Stimulated activated CD4-positive, alpha-beta T cell treated with anti-CD3 and anti-CD28 coated beads, Interleukin-12 subunit alpha, Interleukin-12 subunit beta, amount 100 ng/mL, for 4 hours (primary cell): Measurements from ENCODE around the gene TIGD3.
"Not testable (repeated sequence)": the region's sequence is repeated elsewhere in the genome, so short reads cannot be mapped to it uniquely, and the experiment has no call there.

Source experiments
- DNase-seq: peaks from one replicate; pipeline ENCODE4 v3.0.0-alpha.2; 2020

The TIGD3 gene

GRCh38 chr11:65325435-65325834 is 29.1 kb upstream of the TIGD3 start:
- DNase-seq: no peak

DNA sequence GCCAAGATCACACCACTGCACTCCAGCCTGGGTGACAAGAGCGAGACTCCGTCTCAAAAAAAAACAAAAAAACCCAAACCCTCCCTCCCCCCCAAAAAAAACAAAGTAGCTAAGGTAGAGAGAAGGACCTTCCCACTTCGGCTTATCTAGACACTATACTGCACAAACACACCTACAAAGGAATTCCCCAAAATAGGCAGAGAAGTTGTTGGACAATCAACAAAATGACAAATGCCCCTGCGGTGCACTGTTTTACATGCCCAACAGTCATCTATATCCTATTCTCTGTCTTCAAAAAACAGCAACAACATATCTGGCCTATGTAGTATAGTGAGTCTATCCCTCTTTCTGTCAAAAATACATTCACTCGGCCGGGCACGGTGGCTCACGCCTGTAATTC is 27.5 kb upstream of the TIGD3 start:
- DNase-seq: no peak

- no peak for DNase-seq
Observed at GRCh38 chr11:65329478-65329877, 25.1 kb upstream of the TIGD3 start.

- peak; percentile 80 for DNase-seq
Observed at GRCh38 chr11:65329944-65330403, 24.6 kb upstream of the TIGD3 start.

- no peak for DNase-seq
Observed at GRCh38 chr11:65330544-65330943, 24.0 kb upstream of the TIGD3 start.

DNA sequence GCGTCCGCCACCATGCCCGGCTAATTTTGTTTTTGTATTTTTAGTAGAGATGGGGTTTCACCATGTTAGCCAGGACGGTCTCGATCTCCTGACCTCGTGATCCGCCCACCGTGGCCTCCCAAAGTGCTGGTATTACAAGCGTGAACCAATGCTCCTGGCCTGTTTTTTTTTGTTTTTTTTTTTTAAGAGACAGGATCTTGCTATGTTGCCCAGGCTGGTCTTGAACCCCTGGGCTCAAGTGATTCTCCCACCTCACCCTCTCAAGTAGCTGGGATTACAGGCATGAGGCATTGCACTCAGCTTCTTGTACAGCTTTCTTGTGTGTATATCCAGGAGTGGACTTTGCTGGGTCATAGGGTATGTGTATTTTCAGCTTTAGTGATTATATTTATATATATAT is 22.0 kb upstream of the TIGD3 start:
- not testable (repeated sequence) for DNase-seq

GRCh38 chr11:65334696-65335295 is 19.8 kb upstream of the TIGD3 start:
- no peak for DNase-seq

GRCh38 chr11:65338676-65339075 is 15.9 kb upstream of the TIGD3 start:
- DNase-seq: no peak

DNA sequence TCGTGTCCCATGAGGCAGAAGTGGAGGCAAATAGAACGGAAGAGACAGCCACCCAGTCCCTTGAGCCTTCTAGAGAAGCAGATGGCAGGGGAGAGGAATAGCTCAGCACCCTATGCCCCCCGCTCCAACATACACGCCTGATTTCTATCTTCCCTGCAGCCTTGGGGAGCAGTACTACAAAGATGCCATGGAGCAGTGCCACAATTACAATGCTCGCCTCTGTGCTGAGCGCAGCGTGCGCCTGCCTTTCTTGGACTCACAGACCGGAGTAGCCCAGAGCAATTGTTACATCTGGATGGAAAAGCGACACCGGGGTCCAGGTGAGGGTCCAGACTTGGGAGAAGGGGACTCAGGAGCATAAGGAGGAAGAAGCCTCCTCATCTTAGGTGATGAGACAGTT is 14.3 kb upstream of the TIGD3 start:
- no peak for DNase-seq

GRCh38 chr11:65341856-65342255 is 12.7 kb upstream of the TIGD3 start:
- DNase-seq: no peak

DNA sequence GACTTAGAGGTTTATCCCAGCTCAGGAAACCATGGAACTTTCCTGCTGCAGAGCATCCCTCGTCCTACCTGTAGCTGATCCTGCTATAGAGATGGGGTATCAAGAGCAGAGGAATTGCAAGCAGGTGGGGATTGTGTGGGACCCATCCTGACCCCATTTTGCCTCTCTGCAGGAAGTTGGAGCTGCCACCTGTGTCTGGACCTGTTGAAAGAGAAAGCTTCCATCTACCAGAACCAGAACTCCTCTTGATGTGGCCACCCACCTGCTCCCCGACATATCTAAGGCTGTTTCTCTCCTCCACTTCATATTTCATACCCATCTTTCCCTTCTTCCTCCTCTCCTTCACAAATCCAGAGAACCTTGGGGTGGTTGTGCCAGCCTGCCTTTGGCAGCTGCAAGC is 3.0 kb upstream of the TIGD3 start:
- DNase-seq: no peak

GRCh38 chr11:65352783-65353182 is 1.8 kb upstream of the TIGD3 start:
- no peak for DNase-seq

- no peak for DNase-seq
Observed at GRCh38 chr11:65353376-65353775, 1.2 kb upstream of the TIGD3 start.

- DNase-seq: no peak
Observed at GRCh38 chr11:65353900-65354264, 669 bp upstream of the TIGD3 start.

DNA sequence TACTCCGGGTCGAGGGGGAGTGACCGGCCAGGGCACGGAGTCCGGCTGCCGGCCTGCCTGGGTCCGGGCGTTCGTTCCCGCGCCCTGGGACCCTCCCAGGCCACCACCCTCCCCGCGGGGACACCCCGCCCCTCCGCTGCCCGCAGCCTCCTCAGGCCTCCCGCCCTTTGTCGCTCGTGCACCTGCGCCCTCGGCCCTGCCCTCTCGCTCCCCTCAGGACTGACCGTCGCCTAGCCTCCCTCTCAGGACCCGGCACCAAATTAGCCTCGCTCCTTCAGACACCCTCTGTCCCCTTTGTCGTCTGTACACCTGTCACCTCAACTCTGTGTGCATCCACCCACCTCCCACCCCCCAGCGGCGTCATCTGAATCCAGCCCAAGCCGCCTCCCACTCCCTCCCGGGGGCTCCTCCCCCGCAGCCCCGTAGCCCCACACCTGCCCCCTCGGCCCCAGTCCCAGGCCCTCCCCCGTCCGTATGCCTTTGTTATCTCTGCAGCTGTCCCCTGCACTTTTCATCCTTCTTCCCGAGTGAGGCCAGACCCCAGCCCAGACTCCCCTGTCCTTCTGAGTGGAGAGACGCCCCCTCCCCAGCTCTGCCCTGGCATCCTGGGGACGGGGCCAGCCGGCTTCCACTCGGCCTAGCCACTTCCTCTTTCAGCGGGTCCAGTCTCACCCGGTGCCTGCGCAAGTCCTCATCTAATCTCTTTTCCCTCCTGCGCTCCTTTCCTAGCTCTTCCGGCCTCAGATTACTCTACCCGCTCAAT is 643 bp downstream of the TIGD3 start:
- peak; percentile 44 for DNase-seq

DNA sequence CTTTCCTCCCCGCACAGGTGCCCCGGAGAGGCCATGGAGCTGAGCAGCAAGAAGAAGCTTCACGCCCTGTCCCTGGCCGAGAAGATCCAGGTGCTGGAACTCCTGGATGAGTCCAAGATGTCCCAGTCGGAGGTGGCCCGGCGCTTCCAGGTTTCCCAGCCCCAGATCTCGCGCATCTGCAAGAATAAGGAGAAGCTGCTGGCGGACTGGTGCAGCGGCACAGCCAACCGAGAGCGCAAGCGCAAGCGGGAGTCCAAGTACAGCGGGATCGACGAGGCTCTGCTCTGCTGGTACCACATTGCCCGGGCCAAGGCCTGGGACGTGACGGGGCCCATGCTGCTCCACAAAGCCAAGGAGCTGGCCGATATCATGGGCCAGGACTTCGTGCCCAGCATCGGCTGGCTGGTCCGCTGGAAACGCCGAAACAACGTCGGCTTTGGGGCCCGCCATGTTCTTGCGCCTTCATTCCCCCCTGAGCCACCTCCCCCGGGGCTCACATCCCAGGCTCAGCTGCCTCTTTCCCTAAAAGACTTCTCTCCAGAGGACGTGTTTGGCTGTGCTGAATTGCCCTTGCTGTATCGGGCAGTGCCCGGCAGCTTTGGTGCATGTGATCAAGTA is 1.3 kb downstream of the TIGD3 start:
- no peak for DNase-seq

DNA sequence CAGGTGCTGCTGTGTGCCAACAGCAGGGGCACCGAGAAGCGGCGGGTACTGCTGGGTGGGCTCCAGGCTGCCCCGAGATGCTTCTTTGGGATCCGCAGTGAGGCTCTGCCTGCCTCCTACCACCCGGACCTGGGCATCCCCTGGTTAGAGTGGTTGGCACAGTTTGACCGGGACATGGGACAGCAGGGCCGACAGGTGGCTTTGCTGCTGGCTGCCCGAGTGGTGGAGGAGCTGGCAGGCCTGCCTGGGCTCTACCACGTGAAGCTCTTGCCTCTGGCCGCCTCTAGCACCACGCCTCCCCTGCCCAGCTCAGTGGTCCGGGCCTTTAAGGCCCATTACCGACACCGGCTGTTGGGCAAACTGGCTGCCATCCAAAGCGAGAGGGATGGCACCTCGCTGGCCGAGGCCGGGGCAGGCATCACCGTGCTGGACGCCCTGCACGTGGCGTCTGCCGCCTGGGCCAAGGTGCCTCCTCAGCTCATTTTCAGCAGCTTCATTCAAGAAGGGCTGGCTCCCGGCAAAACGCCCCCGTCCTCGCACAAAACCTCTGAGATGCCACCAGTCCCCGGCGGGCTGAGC is 1.9 kb downstream of the TIGD3 start:
- no peak for DNase-seq

DNA sequence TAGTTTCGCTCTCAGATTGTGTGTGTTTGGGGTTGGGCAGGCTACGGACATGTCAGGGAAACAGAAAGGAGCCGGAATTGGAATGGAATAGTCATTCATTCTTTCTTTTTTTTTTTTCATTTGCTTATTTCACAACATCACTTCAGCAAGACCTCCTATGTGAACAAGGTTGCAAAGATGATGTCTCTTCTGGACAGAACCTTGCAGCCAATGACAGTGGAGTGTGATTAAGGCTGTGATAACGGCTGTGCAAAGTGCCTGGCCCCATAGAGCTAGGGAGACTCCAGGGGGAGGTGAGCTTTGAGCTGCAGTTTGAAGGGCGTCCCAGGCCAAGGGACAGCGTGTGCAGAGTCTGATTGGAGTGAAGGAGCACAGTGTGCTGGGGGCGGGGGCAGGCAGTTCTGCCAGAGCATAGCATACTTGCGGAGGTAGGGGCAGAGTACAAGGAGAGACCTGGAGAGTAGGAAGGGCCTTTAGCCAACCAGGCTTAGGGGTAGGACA is 3.4 kb downstream of the TIGD3 start:
- no peak for DNase-seq

- DNase-seq: no peak
Observed at GRCh38 chr11:65362320-65362931, 7.9 kb downstream of the TIGD3 start.

GRCh38 chr11:65362966-65363365 is 8.4 kb downstream of the TIGD3 start:
- DNase-seq: no peak

DNA sequence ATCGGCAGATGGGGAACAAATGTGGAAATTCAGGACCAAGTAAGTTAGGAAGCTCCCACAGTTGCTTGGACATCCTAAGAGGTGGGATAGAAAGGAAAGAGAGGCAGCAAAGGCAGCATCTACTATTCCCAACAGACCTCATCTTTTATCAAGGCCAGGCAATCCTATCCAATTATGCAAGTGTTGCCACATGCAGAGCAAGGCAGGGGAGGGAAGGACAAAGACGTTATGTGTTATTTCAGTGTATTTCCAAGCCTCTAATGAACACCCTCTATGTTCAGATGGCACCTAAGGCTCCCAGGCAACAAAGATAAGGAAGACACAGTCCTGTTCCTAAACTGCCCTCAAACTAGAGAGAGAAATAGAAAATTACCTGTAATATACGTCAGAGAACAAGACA is 9.2 kb downstream of the TIGD3 start:
- DNase-seq: no peak

GRCh38 chr11:65366340-65366773 is 11.8 kb downstream of the TIGD3 start:
- DNase-seq: no peak

- no peak for DNase-seq
Observed at GRCh38 chr11:65370659-65371049, 16.1 kb downstream of the TIGD3 start.
